ENCODE data around the gene CLRN1. TPM values are rescaled to one million over a fixed set of nuclear protein-coding genes. Genes with fewer than 3 reads are reported as not detected.

The CLRN1 gene, protein sequence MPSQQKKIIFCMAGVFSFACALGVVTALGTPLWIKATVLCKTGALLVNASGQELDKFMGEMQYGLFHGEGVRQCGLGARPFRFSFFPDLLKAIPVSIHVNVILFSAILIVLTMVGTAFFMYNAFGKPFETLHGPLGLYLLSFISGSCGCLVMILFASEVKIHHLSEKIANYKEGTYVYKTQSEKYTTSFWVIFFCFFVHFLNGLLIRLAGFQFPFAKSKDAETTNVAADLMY
- polyA plus RNA-seq = not detected

DNA sequence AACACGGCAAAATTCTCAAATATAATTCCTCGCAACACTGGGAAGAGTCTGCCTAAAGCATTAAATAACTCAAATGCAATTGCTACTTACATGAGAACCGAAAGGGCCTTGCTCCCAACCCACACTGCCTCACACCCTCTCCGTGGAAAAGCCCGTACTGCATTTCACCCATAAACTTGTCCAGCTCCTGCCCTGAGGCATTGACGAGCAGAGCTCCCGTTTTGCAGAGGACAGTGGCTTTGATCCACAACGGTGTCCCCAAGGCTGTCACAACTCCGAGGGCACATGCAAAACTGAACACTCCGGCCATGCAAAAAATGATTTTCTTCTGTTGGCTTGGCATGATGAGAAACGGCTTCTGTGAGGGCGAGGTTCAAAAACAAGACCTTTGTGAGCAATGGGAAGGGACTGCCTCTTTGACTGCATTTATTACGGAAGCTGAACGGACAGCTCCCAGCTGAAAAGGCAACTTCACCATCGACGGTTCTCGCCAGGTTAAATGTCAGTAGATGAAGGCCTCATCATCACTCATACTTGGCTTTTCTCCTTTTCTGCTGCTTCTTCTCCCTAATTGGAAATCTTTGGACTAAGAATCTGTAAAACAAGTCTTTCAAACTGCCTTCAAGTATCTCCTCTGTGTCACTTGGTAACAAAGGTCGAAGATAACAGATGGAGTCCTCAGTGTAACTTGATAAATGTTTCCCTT lies at the start of gene CLRN1:
Gene CLRN1, minus strand, starts transcription at position 362 of the 706 bp plus-strand sequence. Its CDS starts 19 bp downstream, at position 343.
- no peaks in the 10 kb centered on the region for H3K4me1 Mint-ChIP-seq
- no peaks in the 10 kb centered on the region for H3K36me3 Mint-ChIP-seq
- H3K27ac Mint-ChIP-seq = no peak within 1 kb of the TSS
- no peak for DNase-seq
- no peaks in the 10 kb centered on the region for H3K9me3 Mint-ChIP-seq
- H3K27me3 Mint-ChIP-seq (ENCODE audit: low read depth in 3 of 3) = peaks cover 0 to 13% (median 3%) of the 10 kb centered on the region in 3 donors
- H3K4me3 Mint-ChIP-seq = no peak within 1 kb of the TSS

DNA sequence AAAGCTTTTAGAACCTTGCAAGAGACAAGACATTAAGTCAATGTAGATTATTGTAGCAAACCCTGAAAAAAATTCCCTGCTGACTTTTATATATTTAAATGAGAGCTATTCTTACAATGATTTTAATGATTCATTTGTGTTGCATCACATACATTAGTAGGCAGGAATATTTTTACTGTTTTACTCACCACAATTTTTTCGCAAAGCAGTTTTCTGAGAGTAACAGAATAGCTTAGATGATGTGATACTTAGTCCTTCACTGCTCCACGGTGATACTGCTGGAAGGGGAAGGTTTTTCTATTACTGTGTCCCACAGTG lies 43.9 kb upstream of the CLRN1 start:
- Mint-ChIP-seq H3K4me1 (no peaks in the 10 kb centered on the region), H3K27ac (no peak overlapping the region), H3K27me3 (ENCODE audit: low read depth in 3 of 3) (peaks cover 0 to 1% (median 0%) of the 10 kb centered on the region in 3 donors), H3K4me3 (no peak overlapping the region), H3K36me3 (no peaks in the 10 kb centered on the region), H3K9me3 (no peaks in the 10 kb centered on the region)
- no peak for DNase-seq

DNA sequence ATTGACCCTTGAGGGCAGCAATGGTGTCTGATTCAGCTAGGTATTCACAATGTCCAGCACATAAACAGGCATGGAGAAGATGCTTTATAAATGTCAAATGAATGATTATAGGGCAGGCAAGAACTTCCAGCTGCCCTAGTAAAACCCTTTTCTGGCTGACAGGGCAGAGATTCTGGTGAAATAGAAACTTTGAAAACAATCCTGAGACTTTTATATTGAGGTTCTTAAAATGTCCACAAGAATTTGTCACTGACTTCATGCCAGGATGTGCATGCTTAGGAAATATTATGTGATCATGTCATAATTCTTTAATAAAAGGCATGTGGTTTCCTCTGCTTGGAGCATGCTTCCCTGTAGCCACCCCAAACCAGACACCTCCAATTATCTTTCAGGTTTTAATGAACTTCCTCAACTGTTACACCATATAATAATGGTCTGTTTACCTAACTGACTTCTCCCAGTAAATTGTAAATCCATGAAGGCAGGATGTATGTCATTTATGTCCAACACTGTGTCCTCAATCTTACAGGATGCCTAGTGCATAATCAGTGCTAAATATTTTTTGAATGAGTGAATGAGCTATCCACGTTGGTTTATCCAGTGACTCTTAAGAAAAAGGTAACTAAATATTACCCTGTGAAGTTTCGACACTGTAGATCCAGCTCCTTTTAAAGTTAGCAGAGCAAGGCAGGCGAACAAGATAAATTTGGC lies 43.4 kb upstream of the CLRN1 start:
- DNase-seq = no peak
- peaks cover 0 to 1% (median 0%) of the 10 kb centered on the region in 3 donors for H3K27me3 Mint-ChIP-seq (ENCODE audit: low read depth in 3 of 3)
- H3K9me3 Mint-ChIP-seq = no peaks in the 10 kb centered on the region
- H3K27ac Mint-ChIP-seq = no peak overlapping the region
- H3K4me3 Mint-ChIP-seq = no peak overlapping the region
- no peaks in the 10 kb centered on the region for H3K36me3 Mint-ChIP-seq
- H3K4me1 Mint-ChIP-seq = no peaks in the 10 kb centered on the region

DNA sequence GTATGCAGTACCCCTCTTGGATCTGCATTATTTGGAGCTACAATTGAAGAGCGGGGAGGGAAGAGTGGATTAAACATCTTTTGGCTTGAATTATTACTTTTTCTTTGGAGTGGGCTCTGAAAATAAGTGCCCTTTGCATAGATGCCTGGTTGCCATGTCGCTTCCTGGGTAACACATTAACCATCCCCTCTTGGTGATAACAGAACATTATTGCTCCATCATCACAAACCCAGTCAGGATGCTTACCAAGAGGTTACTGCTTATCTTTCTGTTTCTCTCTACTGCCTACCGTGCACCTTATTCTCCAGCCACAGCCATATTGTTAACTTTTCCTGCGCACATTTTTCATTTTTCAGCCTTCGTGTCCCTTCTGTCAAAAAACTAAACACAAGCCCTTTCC lies 42.7 kb upstream of the CLRN1 start:
- no peaks in the 10 kb centered on the region for H3K9me3 Mint-ChIP-seq
- peaks cover 0 to 2% (median 1%) of the 10 kb centered on the region in 3 donors for H3K27me3 Mint-ChIP-seq (ENCODE audit: low read depth in 3 of 3)
- no peak overlapping the region for H3K4me3 Mint-ChIP-seq
- DNase-seq = no peak
- no peaks in the 10 kb centered on the region for H3K36me3 Mint-ChIP-seq
- H3K27ac Mint-ChIP-seq = no peak overlapping the region
- H3K4me1 Mint-ChIP-seq = no peaks in the 10 kb centered on the region

DNA sequence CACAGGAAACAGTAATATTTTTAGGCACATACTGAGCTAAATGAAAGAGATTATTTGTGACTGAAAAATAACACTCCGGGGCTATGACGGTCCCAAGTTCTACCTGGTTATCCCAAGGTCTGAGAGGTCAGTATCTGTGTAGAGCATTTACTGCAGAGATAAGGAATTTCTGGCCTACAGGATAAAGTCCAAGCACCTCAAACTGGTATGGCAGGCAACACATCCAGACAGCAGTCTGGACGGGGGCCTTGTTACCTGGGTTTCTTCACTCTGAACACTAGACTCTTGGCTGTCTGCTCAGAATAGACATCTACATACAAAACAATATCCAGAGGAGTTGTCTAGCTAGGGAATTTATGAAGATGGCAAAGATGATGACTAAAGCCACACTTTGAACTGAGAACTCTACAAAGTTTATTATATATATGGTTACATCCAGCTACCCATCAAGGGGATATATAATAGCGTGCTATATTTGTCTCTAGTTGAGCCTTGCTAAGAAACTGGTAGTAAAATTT lies 42.0 kb upstream of the CLRN1 start:
- H3K9me3 Mint-ChIP-seq = no peaks in the 10 kb centered on the region
- DNase-seq = no peak
- no peak overlapping the region for H3K27ac Mint-ChIP-seq
- H3K4me1 Mint-ChIP-seq = no peaks in the 10 kb centered on the region
- no peaks in the 10 kb centered on the region for H3K36me3 Mint-ChIP-seq
- no peak overlapping the region for H3K4me3 Mint-ChIP-seq
- peaks cover 0 to 5% (median 1%) of the 10 kb centered on the region in 3 donors for H3K27me3 Mint-ChIP-seq (ENCODE audit: low read depth in 3 of 3)

DNA sequence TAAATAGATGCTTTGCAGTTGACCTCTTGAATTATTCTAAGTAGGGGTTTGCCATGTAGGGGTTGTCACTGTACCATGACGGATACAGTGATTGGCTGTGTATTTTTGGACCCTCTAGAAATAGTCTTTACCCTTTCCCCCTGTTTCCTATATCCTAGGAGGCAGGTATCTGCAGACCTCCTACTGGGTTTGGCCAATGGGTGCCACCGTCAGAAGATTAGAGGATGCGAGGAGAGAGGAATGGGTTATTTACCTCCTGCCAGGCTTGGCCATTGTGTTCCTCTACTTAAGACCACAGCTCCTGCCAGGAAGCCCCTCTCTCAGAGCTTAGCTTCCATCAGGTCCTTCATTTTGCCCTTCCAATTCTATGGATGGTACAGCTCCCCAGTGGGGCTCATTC lies 40.2 kb upstream of the CLRN1 start:
- Mint-ChIP-seq H3K9me3 (peaks cover 0 to 2% (median 0%) of the 10 kb centered on the region in 6 donors), H3K27ac (no peak overlapping the region), H3K4me1 (no peaks in the 10 kb centered on the region), H3K27me3 (ENCODE audit: low read depth in 3 of 3) (peaks cover 0 to 5% (median 1%) of the 10 kb centered on the region in 3 donors), H3K4me3 (no peak overlapping the region), H3K36me3 (no peaks in the 10 kb centered on the region)
- DNase-seq = no peak

DNA sequence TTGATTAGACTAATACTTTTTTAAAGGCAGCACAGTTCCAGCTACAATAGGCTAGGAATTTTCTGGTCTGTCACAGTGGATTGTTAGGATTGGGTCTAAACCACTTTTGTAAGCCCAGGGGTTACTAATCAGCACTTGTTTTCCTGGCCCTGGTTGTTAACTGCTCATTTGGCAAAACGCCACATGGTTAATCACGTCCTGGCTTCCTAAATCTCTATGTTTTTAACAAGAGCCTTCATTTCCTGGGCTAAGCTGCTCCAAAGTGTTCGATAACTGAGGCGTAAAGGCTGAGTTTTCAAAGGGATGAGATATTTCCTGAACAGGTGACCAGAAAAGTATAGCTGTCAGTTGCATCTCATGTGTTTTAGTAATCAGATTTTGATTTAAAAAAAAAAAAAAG lies 38.9 kb upstream of the CLRN1 start:
- Mint-ChIP-seq H3K4me1 (no peaks in the 10 kb centered on the region), H3K4me3 (no peak overlapping the region), H3K27ac (no peak overlapping the region), H3K27me3 (ENCODE audit: low read depth in 3 of 3) (peaks cover 1 to 10% (median 2%) of the 10 kb centered on the region in 3 donors), H3K9me3 (peaks cover 0 to 2% (median 0%) of the 10 kb centered on the region in 6 donors), H3K36me3 (no peaks in the 10 kb centered on the region)
- no peak for DNase-seq

DNA sequence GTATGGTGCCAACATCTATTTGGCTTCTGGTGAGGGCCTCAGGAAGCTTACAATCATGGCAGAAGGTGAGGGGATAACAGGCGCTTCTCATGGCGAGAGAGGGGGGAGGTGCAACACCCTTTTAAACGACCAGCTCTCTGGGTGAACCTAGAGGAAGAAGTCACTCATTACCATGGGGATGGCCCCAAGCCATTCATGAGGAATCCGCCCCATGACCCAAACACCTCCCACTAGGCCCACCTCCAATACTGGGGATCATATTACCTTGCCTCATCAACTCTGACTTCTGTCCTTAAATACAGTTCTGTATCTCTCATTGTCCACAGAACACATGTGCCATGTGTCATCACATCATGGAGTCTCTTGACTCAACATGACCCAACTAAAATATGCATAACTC lies 37.5 kb upstream of the CLRN1 start:
- no peaks in the 10 kb centered on the region for H3K4me1 Mint-ChIP-seq
- no peak for DNase-seq
- H3K27me3 Mint-ChIP-seq (ENCODE audit: low read depth in 3 of 3) = peaks cover 3 to 12% (median 4%) of the 10 kb centered on the region in 3 donors
- H3K9me3 Mint-ChIP-seq = peaks cover 0 to 2% (median 0%) of the 10 kb centered on the region in 6 donors
- H3K27ac Mint-ChIP-seq = no peak overlapping the region
- H3K4me3 Mint-ChIP-seq = no peak overlapping the region
- H3K36me3 Mint-ChIP-seq = no peaks in the 10 kb centered on the region

DNA sequence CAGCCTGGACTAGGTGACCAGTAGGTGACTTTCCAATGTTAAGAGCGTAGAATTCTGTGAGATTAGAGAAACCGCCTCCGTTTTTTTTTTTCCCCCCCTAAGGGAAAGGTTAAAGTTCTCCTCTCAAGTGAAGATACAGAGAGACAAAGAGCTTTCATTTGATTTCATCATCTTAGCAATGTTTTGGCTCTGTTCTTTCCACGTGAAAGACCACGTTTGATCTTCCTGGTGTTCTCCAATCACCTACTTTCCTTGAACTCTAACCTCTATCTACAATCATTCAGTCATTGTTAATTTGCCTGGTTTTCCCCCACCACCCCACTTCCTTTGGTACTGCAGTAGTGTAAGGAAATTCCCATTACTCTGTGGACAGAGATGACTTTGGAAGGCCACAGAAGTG lies 36.9 kb upstream of the CLRN1 start:
- peaks cover 0 to 2% (median 0%) of the 10 kb centered on the region in 6 donors for H3K9me3 Mint-ChIP-seq
- H3K4me3 Mint-ChIP-seq = no peak overlapping the region
- no peak for DNase-seq
- H3K27ac Mint-ChIP-seq = no peak overlapping the region
- H3K4me1 Mint-ChIP-seq = no peaks in the 10 kb centered on the region
- H3K27me3 Mint-ChIP-seq (ENCODE audit: low read depth in 3 of 3) = peaks cover 3 to 12% (median 4%) of the 10 kb centered on the region in 3 donors
- no peaks in the 10 kb centered on the region for H3K36me3 Mint-ChIP-seq

DNA sequence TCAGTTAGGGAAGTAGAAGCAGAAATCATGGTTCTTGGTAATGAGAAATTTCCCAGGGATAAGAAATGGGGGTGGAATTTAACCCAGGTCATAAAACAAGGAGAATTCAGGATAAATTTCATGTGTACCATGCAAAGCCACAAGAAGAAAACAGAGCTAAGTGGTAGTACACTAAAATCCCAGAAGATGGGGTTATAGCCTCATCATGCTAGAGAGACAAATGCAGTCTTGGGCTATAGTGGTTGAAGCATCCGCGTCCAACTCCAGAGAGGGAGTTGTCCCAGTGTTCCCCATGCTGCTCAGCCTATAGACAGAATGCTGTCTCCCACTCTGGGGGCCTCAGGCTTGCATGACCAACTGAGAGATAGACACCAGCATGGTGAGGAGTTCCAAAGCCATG lies 36.2 kb upstream of the CLRN1 start:
- Mint-ChIP-seq H3K27me3 (ENCODE audit: low read depth in 3 of 3) (peaks cover 3 to 12% (median 4%) of the 10 kb centered on the region in 3 donors), H3K9me3 (peaks cover 0 to 2% (median 0%) of the 10 kb centered on the region in 6 donors), H3K4me1 (no peaks in the 10 kb centered on the region), H3K4me3 (no peak overlapping the region), H3K27ac (no peak overlapping the region), H3K36me3 (no peaks in the 10 kb centered on the region)
- no peak for DNase-seq

DNA sequence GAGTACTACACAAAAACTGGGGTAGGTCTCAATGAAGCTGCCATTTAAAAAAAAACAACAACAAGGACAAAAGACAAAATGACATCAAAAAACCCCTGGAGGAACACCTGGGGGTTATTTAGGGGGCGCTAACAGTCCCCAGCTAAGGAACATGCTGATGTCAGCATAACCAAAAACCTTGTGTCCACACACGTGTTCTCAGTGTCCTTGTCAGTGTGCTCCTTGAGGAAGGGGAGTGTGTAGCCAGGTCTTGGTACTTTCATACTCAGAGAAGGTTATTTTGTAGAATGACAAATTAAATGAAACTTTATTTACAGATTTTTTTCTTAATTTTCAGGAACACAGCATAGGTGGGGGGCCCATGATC lies 31.2 kb upstream of the CLRN1 start:
- Mint-ChIP-seq H3K4me3 (no peak overlapping the region), H3K9me3 (no peaks in the 10 kb centered on the region), H3K4me1 (no peaks in the 10 kb centered on the region), H3K36me3 (no peaks in the 10 kb centered on the region), H3K27ac (no peak overlapping the region), H3K27me3 (ENCODE audit: low read depth in 3 of 3) (peaks cover 3 to 9% (median 4%) of the 10 kb centered on the region in 3 donors)
- DNase-seq = no peak

DNA sequence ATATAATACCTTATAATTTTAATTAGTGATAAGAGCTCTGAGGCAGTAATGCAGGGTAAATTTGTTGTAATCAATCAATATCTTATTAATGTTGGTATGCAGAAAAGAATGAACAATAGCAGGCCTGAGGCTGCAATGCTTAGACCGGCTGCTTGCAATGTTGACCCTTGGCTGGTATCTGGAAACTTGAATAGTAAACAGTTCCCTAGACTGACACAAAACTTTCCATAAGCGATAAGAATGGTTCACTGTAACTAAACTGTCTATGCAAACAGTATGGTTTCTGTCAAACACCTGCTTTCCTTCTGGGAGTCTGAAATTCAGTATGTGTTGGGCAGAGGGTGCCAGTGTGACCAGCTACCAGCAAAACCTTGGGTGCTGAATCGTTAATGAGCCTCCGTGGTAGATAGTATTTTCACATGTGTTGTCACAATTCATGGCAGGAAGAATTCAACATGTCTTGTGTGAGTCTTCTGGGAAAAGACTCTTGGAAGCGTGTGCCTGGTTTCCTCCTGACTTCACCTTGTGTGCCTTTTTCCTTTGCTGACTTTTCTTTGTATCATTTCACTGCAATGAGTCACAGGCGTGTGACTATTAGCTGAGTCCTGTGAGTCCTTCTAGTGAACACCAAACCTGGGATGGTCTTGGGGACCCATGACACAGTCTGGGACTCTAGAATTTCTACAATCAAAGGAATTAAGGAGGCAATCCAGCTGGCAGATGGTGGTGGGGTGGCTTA lies 30.7 kb upstream of the CLRN1 start:
- no peaks in the 10 kb centered on the region for H3K36me3 Mint-ChIP-seq
- no peak overlapping the region for H3K4me3 Mint-ChIP-seq
- H3K27ac Mint-ChIP-seq = no peak overlapping the region
- H3K27me3 Mint-ChIP-seq (ENCODE audit: low read depth in 3 of 3) = peaks cover 3 to 9% (median 4%) of the 10 kb centered on the region in 3 donors
- peaks cover 0 to 2% (median 0%) of the 10 kb centered on the region in 6 donors for H3K9me3 Mint-ChIP-seq
- DNase-seq = no peak
- H3K4me1 Mint-ChIP-seq = no peaks in the 10 kb centered on the region

DNA sequence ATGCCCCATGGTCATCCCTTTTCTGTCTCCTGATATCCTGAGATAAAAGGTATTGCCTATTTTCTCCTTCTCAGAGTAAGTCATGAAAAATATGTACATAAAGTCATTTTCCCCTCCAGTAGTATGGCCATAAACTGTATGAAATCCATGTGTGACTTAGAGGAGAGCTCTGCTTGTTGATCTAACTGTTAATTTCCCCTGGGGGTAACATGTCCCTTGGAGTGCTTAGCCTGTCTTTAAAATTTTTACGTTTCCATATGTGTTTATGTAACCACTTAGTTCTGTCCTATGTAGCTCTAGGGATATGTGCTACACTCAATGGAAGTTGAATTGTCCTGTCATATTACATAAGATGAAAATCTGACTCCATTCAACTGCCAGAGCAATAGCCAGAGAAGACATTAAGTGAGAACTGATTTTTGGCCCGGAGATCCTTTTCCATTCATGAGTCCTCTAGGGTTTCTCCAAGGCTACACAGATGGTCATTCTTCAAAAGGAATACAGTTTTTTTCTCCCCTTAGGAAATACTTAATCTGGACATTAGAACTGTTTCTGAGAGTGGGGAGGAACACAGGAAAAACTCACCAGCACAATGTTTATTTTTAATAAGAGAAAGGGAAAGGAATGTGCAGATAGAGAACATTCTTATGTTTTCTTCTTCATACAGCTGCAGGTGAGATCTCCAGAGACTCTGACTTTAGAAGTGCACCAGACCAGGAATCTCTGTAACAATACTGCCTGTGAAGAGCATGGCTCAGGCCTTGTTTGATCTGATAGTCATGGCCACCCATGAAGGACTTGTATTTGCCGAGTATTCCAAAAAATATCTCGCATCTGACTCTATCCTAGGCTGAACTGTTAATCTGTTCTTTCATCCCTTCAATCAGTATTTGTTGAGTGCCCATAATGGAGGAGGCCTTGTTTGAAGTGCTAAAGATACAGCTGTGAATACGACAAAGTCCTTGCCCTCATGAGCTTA lies 29.8 kb upstream of the CLRN1 start:
- Mint-ChIP-seq H3K4me3 (no peak overlapping the region), H3K27ac (no peak overlapping the region), H3K4me1 (no peaks in the 10 kb centered on the region), H3K27me3 (ENCODE audit: low read depth in 3 of 3) (peaks cover 3 to 9% (median 4%) of the 10 kb centered on the region in 3 donors), H3K36me3 (no peaks in the 10 kb centered on the region), H3K9me3 (peaks cover 0 to 2% (median 0%) of the 10 kb centered on the region in 6 donors)
- no peak for DNase-seq
